Measurements from ENCODE around the gene RNF169.

GRCh38 chr11:74822170-74822569 is 73.5 kb downstream of the RNF169 start:
- TF ChIP-seq GATA3 (IDR thresholded peaks at IDR 0.05; ENCODE audit: low read depth, low read length), result no peak
- no peak for TF ChIP-seq GATA2 (IDR thresholded peaks at IDR 0.05; ENCODE audit: low read depth, low read length)
